ENCODE measurements around the gene CRMP1.
A peak's percentile ranks its signal among the peaks of the same experiment; 100 is the strongest.
"Not testable (repeated sequence)": the region's sequence is repeated elsewhere in the genome, so short reads cannot be mapped to it uniquely, and the experiment has no call there.

Gene CRMP1

GRCh38 chr4:5813882-5814255 is 79.0 kb downstream of the CRMP1 start:
- no peaks in the 10 kb centered on the region for H3K4me1 ChIP-seq (ENCODE audit: control extremely low read depth in 1 of 4, control insufficient read depth in 4 of 4, insufficient read depth in 4 of 4, low read length in 3 of 4)
- 98% methylated on average over 5 of the region's 7 CpGs for WGBS (ENCODE audit: insufficient coverage)
- no peaks in the 10 kb centered on the region for H3K27me3 ChIP-seq (replicated peaks in 2 of 5; ENCODE audit: control insufficient read depth in 4 of 5, insufficient read depth in 5 of 5, low read length in 4 of 5)
- ChIA-PET POLR2A (no interaction called here), CTCF (interaction anchor here (1.0 to 2.2 kb wide), 5 partner anchors 9 to 828 kb away, joined by 3 to 18 read pairs (median 4); no protein-coding TSS in a partner anchor)
- H3K4me3 ChIP-seq (ENCODE audit: control insufficient read depth in 1 of 7, extremely low read depth in 1 of 7, insufficient read depth in 4 of 7, low read depth in 2 of 7, low read length in 6 of 7), result no peak overlapping the region
- no peak for DNase-seq
- peaks cover 0 to 12% (median 0%) of the 10 kb centered on the region in 4 experiments for H3K36me3 ChIP-seq (ENCODE audit: control insufficient read depth in 4 of 4, insufficient read depth in 4 of 4, low read length in 3 of 4)
- H3K27ac ChIP-seq (ENCODE audit: insufficient read depth in 1 of 2, low read depth in 1 of 2, low read length in 2 of 2, poor library complexity in 1 of 2, severe bottlenecking in 2 of 2), result no peak overlapping the region
- H3K9me3 ChIP-seq (ENCODE audit: control extremely low read depth in 1 of 5, control insufficient read depth in 4 of 5, insufficient read depth in 2 of 5, low read depth in 1 of 5, low read length in 4 of 5), result peaks cover 0 to 8% (median 2%) of the 10 kb centered on the region in 5 experiments

- peaks cover 0 to 12% (median 0%) of the 10 kb centered on the region in 4 experiments for H3K36me3 ChIP-seq (ENCODE audit: control insufficient read depth in 4 of 4, insufficient read depth in 4 of 4, low read length in 3 of 4)
- peaks cover 0 to 8% (median 2%) of the 10 kb centered on the region in 5 experiments for H3K9me3 ChIP-seq (ENCODE audit: control extremely low read depth in 1 of 5, control insufficient read depth in 4 of 5, insufficient read depth in 2 of 5, low read depth in 1 of 5, low read length in 4 of 5)
- no peak overlapping the region for H3K4me3 ChIP-seq (ENCODE audit: control insufficient read depth in 1 of 7, extremely low read depth in 1 of 7, insufficient read depth in 4 of 7, low read depth in 2 of 7, low read length in 6 of 7)
- peak; percentile 77 to 88 (median 83) for DNase-seq
- ChIA-PET CTCF (interaction anchor here (0.6 to 2.3 kb wide), 13 partner anchors 8 to 1325 kb away, joined by 3 to 18 read pairs (median 3); no protein-coding TSS in a partner anchor), POLR2A (interaction anchor here (0.6 kb wide), 1 partner anchor 46 kb away, joined by 3 read pairs; no protein-coding TSS in a partner anchor)
- no peaks in the 10 kb centered on the region for H3K4me1 ChIP-seq (ENCODE audit: control extremely low read depth in 1 of 4, control insufficient read depth in 4 of 4, insufficient read depth in 4 of 4, low read length in 3 of 4)
- 85% methylated on average over 7 of the region's 9 CpGs for WGBS (ENCODE audit: insufficient coverage)
- H3K27me3 ChIP-seq (replicated peaks in 2 of 5; ENCODE audit: control insufficient read depth in 4 of 5, insufficient read depth in 5 of 5, low read length in 4 of 5), result no peaks in the 10 kb centered on the region
- H3K27ac ChIP-seq (ENCODE audit: insufficient read depth in 1 of 2, low read depth in 1 of 2, low read length in 2 of 2, poor library complexity in 1 of 2, severe bottlenecking in 2 of 2), result no peak overlapping the region
Observed at GRCh38 chr4:5812506-5813229, 80.2 kb downstream of the CRMP1 start.

GRCh38 chr4:5812057-5812456 is 80.8 kb downstream of the CRMP1 start:
- H3K4me3 ChIP-seq (ENCODE audit: control insufficient read depth in 1 of 7, extremely low read depth in 1 of 7, insufficient read depth in 4 of 7, low read depth in 2 of 7, low read length in 6 of 7); H3K9me3 ChIP-seq (ENCODE audit: control extremely low read depth in 1 of 5, control insufficient read depth in 4 of 5, insufficient read depth in 2 of 5, low read depth in 1 of 5, low read length in 4 of 5); H3K27ac ChIP-seq (ENCODE audit: insufficient read depth in 1 of 2, low read depth in 1 of 2, low read length in 2 of 2, poor library complexity in 1 of 2, severe bottlenecking in 2 of 2); H3K4me1 ChIP-seq (ENCODE audit: control extremely low read depth in 1 of 4, control insufficient read depth in 4 of 4, insufficient read depth in 4 of 4, low read length in 3 of 4); DNase-seq; H3K27me3 ChIP-seq (replicated peaks in 2 of 5; ENCODE audit: control insufficient read depth in 4 of 5, insufficient read depth in 5 of 5, low read length in 4 of 5): not testable (repeated sequence)
- POLR2A ChIA-PET, result interaction anchor here (0.6 kb wide), 1 partner anchor 46 kb away, joined by 3 read pairs; no protein-coding TSS in a partner anchor
- CTCF ChIA-PET, result interaction anchor here (0.6 to 2.3 kb wide), 6 partner anchors 11 to 1359 kb away, joined by 3 to 18 read pairs (median 5); no protein-coding TSS in a partner anchor
- 100% methylated on average over 2 of the region's 5 CpGs for WGBS (ENCODE audit: insufficient coverage)
- H3K36me3 ChIP-seq (ENCODE audit: control insufficient read depth in 4 of 4, insufficient read depth in 4 of 4, low read length in 3 of 4), result peaks cover 0 to 12% (median 0%) of the 10 kb centered on the region in 4 experiments

- Histone ChIP-seq H3K27me3 (replicated peaks in 2 of 5; ENCODE audit: control insufficient read depth in 4 of 5, insufficient read depth in 5 of 5, low read length in 4 of 5) (no peaks in the 10 kb centered on the region), H3K4me3 (ENCODE audit: control insufficient read depth in 1 of 7, extremely low read depth in 1 of 7, insufficient read depth in 4 of 7, low read depth in 2 of 7, low read length in 6 of 7) (no peak overlapping the region), H3K4me1 (ENCODE audit: control extremely low read depth in 1 of 4, control insufficient read depth in 4 of 4, insufficient read depth in 4 of 4, low read length in 3 of 4) (no peaks in the 10 kb centered on the region), H3K36me3 (ENCODE audit: control insufficient read depth in 4 of 4, insufficient read depth in 4 of 4, low read length in 3 of 4) (peaks cover 0 to 12% (median 0%) of the 10 kb centered on the region in 4 experiments), H3K9me3 (ENCODE audit: control extremely low read depth in 1 of 5, control insufficient read depth in 4 of 5, insufficient read depth in 2 of 5, low read depth in 1 of 5, low read length in 4 of 5) (peaks cover 0 to 8% (median 2%) of the 10 kb centered on the region in 5 experiments), H3K27ac (ENCODE audit: insufficient read depth in 1 of 2, low read depth in 1 of 2, low read length in 2 of 2, poor library complexity in 1 of 2, severe bottlenecking in 2 of 2) (no peak overlapping the region)
- CTCF ChIA-PET, result interaction anchor here (0.7 kb wide), 1 partner anchor 14 kb away, joined by 3 read pairs; no protein-coding TSS in a partner anchor
- DNase-seq, result no peak
- POLR2A ChIA-PET, result no interaction called here
- WGBS (ENCODE audit: insufficient coverage), result 93% methylated on average over 11 of the region's 12 CpGs
Observed at GRCh38 chr4:5810770-5811430, 82.0 kb downstream of the CRMP1 start.

GRCh38 chr4:5810151-5810550 is 82.7 kb downstream of the CRMP1 start:
- 100% methylated on average over 2 of the region's 3 CpGs for WGBS (ENCODE audit: insufficient coverage)
- H3K4me1 ChIP-seq (ENCODE audit: control extremely low read depth in 1 of 4, control insufficient read depth in 4 of 4, insufficient read depth in 4 of 4, low read length in 3 of 4), result no peaks in the 10 kb centered on the region
- no peak overlapping the region for H3K27ac ChIP-seq (ENCODE audit: insufficient read depth in 1 of 2, low read depth in 1 of 2, low read length in 2 of 2, poor library complexity in 1 of 2, severe bottlenecking in 2 of 2)
- CTCF ChIA-PET, result interaction anchor here (0.7 kb wide), 1 partner anchor 13 kb away, joined by 3 read pairs; no protein-coding TSS in a partner anchor
- no peak overlapping the region for H3K4me3 ChIP-seq (ENCODE audit: control insufficient read depth in 1 of 7, extremely low read depth in 1 of 7, insufficient read depth in 4 of 7, low read depth in 2 of 7, low read length in 6 of 7)
- peaks cover 0 to 8% (median 2%) of the 10 kb centered on the region in 5 experiments for H3K9me3 ChIP-seq (ENCODE audit: control extremely low read depth in 1 of 5, control insufficient read depth in 4 of 5, insufficient read depth in 2 of 5, low read depth in 1 of 5, low read length in 4 of 5)
- H3K27me3 ChIP-seq (replicated peaks in 2 of 5; ENCODE audit: control insufficient read depth in 4 of 5, insufficient read depth in 5 of 5, low read length in 4 of 5), result no peaks in the 10 kb centered on the region
- POLR2A ChIA-PET, result no interaction called here
- no peak for DNase-seq
- H3K36me3 ChIP-seq (ENCODE audit: control insufficient read depth in 4 of 4, insufficient read depth in 4 of 4, low read length in 3 of 4), result peaks cover 0 to 12% (median 0%) of the 10 kb centered on the region in 4 experiments

GRCh38 chr4:5809216-5809776 is 83.6 kb downstream of the CRMP1 start:
- H3K36me3 ChIP-seq (ENCODE audit: control insufficient read depth in 4 of 4, insufficient read depth in 4 of 4, low read length in 3 of 4), result peaks cover 0 to 12% (median 0%) of the 10 kb centered on the region in 4 experiments
- H3K9me3 ChIP-seq (ENCODE audit: control extremely low read depth in 1 of 5, control insufficient read depth in 4 of 5, insufficient read depth in 2 of 5, low read depth in 1 of 5, low read length in 4 of 5), result peaks cover 0 to 8% (median 2%) of the 10 kb centered on the region in 5 experiments
- POLR2A ChIA-PET, result no interaction called here
- no peak for DNase-seq
- H3K27me3 ChIP-seq (replicated peaks in 2 of 5; ENCODE audit: control insufficient read depth in 4 of 5, insufficient read depth in 5 of 5, low read length in 4 of 5), result no peaks in the 10 kb centered on the region
- WGBS (ENCODE audit: insufficient coverage), result 96% methylated on average over 10 of the region's 12 CpGs
- H3K27ac ChIP-seq (ENCODE audit: insufficient read depth in 1 of 2, low read depth in 1 of 2, low read length in 2 of 2, poor library complexity in 1 of 2, severe bottlenecking in 2 of 2), result no peak overlapping the region
- H3K4me1 ChIP-seq (ENCODE audit: control extremely low read depth in 1 of 4, control insufficient read depth in 4 of 4, insufficient read depth in 4 of 4, low read length in 3 of 4), result no peaks in the 10 kb centered on the region
- H3K4me3 ChIP-seq (ENCODE audit: control insufficient read depth in 1 of 7, extremely low read depth in 1 of 7, insufficient read depth in 4 of 7, low read depth in 2 of 7, low read length in 6 of 7), result no peak overlapping the region
- CTCF ChIA-PET, result interaction anchor here (1.6 kb wide), 1 partner anchor 13 kb away, joined by 3 read pairs; no protein-coding TSS in a partner anchor
